GM21619 (cell line): ENCODE data around the gene AGRN.

Experiments
- ATAC-seq: cut with Tn5 transposase; IDR thresholded peaks from one replicate; pipeline ENCODE4 v1.9.1; 2021; ENCODE audit not compliant: unreplicated experiment

The AGRN gene

GRCh38 chr1:1079408-1080121 lies 59.6 kb downstream of the AGRN start:
- no peak for ATAC-seq

GRCh38 chr1:1080122-1080757 lies 60.3 kb downstream of the AGRN start:
- ATAC-seq, result no peak

GRCh38 chr1:1080951-1081310 lies 61.0 kb downstream of the AGRN start:
- no peak for ATAC-seq

GRCh38 chr1:1081311-1082238 lies 61.7 kb downstream of the AGRN start:
- ATAC-seq, result no peak

- no peak for ATAC-seq
Measured at GRCh38 chr1:1082239-1082775, 62.4 kb downstream of the AGRN start.

- no peak for ATAC-seq
Measured at GRCh38 chr1:1082776-1083415, 63.0 kb downstream of the AGRN start.

GRCh38 chr1:1083416-1084371 lies 63.8 kb downstream of the AGRN start:
- no peak for ATAC-seq

- no peak for ATAC-seq
Measured at GRCh38 chr1:1084372-1085170, 64.7 kb downstream of the AGRN start.

- no peak for ATAC-seq
Measured at GRCh38 chr1:1085171-1085841, 65.4 kb downstream of the AGRN start.

- no peak for ATAC-seq
Measured at GRCh38 chr1:1085911-1086841, 66.3 kb downstream of the AGRN start.

GRCh38 chr1:1086911-1087341 lies 67.0 kb downstream of the AGRN start:
- ATAC-seq, result no peak

GRCh38 chr1:1087351-1088028 lies 67.6 kb downstream of the AGRN start:
- no peak for ATAC-seq

- ATAC-seq, result no peak
Measured at GRCh38 chr1:1088029-1088800, 68.3 kb downstream of the AGRN start.

GRCh38 chr1:1088801-1089680 lies 69.1 kb downstream of the AGRN start:
- no peak for ATAC-seq
